Left forelimb (tissue), 1 donor: ENCODE measurements around the gene FAM78A.

Source experiments
- DNase-seq: peaks from one replicate; pipeline ENCODE4 v3.0.0-alpha.2; 2018; ENCODE audit warnings: low spot score

Gene FAM78A

DNA sequence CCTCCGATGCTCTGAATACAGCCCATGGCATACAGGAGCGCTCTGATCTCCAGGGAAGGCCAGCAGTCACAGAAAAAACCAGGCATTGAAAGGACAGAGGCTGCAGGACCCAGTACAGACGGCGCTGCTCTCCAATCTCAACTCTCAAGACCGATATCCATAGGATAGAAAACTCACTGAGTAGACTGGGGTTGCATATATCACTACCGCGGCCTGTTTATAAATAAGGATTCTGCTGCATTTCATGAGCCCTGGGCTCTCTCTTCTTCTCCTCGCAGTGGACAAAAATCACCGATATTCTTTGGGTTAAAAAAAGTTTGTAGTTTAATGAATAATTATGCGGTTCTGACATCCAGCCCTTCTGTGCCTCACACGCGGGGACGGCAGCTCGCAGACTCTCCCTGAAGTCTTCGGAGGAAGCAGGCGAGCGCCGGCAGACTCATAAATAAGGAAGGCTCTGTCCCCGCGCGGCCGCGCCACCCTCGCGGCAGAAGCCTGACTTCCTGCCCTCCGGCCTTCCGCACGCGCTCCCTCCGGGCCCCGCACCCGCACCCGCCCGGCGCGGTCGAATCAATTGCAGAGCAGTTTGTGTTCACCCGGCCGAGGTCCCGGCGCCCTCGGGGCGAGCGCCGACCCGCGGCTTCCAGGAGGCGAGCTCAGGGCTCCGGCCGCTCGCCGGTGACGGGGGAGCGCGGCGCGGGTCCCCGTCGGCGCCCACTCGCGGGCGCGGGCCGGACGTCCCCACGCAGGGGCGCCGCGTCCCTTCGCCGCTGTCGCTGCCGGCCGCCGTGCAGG, at the start of gene FAM78A:
Gene FAM78A (minus strand): TSS at position 417 of the 795 bp plus-strand sequence. CDS start 331 bp downstream, at position 86.
- no peak for DNase-seq

DNA sequence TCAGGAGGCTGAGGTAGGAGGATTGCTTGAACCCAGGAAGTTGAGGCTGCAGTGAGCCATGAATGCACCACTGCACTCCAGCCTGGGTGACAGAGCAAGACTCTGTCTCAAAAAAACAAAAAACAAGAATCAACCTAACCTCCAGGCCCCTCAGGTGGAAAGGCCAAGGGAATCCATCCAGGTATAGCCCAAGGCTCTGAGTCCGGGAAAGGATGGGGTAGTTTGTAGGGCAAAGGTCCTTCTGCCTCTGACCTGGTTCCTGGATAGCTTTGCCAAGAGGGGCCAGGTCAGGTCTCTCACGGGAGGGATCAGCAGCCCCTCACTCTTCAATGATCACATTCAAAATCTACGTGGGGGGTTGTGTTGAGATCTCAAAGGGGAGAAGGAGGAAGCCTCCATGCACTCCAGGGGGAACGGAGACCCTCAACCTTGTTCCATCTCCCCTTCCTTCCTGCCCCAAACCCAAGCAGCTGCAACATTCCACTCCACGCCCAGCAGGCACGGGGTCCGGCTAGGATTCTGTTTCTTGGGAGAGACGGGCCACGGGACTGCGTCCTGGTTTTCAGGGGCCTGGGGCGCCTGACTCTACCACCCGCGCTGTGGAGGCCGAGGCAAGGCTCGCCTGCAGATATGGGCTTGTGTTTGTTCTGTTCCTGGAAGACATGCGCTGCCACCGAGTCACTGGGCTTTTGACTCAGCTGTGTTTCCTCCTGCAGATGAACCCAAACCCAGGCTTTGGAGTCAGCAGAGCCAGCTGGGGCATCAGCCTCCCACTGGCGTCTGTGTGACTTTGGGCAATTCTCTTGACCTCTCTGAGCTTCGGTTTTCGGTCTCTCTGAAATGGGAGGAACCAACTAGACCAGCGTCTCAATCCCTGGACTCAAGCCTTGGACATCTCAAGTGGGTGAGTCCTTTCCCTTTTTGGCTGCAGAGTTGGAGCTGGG, 48.7 kb upstream of the FAM78A start:
- DNase-seq: no peak

DNA sequence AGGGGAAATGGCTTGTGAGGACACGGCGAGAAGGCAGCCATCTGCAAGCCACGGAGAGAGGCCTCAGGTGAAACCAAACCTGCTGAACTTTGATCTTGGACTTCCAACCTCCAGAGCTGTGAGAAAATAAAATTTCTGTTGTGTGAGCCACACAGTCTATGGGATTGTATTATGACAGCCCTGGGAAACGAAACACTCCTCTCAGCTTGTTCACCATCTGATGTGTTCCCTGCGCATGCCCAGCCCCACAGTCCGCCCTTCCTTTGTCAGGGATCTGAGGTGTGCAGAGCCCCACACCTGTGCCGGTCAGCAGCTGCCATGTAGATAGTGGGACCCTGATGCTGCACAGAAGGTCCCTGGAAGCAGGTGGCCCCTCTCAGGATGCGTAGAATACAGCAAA, 47.3 kb upstream of the FAM78A start:
- no peak for DNase-seq

GRCh38 chr9:131320031-131320685, 43.8 kb upstream of the FAM78A start:
- peak; percentile 76 for DNase-seq

GRCh38 chr9:131319486-131319885, 43.2 kb upstream of the FAM78A start:
- DNase-seq: peak; percentile 88

DNA sequence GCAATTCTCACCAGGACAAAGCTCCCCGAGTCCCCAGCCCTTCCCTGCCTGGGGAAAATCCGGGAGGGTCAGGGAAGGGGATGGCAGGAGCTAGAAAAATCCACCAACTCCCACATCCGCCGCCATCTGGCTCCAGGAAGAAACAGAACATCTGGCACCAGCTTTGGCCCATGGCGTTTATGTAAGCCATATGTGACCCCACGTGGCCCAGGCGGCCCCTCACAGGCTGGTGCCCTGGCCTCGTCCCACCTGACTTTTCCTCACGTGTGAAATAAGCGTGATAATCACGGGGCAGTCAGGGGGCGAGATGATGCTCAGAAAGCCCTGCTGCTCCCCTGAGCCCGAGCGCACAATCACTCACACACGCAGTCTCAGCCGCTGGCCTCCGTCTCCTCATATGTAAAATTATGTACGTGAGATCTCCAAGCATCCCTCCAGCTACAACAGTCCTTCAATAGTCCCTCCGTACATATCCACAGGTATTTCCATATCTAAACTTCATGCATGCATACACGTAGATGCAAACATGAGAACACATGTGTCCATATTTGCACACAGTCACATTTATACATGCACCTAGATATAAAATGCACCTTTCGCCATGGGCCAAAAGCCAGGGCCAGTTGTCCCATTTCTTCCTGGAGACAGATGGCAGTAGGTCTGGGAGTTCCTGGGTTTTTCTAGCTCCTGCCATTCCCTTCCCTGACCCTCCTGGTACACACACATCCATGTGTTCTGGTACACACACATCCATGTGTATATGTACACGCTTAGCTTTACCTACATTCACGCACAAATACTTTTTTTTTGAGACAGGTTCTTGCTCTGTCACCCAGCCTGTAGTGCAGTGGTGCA, 42.1 kb upstream of the FAM78A start:
- no peak for DNase-seq

- DNase-seq: no peak
Observed at GRCh38 chr9:131312822-131313770, 36.8 kb upstream of the FAM78A start.

GRCh38 chr9:131312246-131312645, 35.9 kb upstream of the FAM78A start:
- DNase-seq: no peak

- no peak for DNase-seq
Observed at GRCh38 chr9:131310833-131311554, 34.7 kb upstream of the FAM78A start.

GRCh38 chr9:131309530-131310276, 33.4 kb upstream of the FAM78A start:
- DNase-seq: no peak

DNA sequence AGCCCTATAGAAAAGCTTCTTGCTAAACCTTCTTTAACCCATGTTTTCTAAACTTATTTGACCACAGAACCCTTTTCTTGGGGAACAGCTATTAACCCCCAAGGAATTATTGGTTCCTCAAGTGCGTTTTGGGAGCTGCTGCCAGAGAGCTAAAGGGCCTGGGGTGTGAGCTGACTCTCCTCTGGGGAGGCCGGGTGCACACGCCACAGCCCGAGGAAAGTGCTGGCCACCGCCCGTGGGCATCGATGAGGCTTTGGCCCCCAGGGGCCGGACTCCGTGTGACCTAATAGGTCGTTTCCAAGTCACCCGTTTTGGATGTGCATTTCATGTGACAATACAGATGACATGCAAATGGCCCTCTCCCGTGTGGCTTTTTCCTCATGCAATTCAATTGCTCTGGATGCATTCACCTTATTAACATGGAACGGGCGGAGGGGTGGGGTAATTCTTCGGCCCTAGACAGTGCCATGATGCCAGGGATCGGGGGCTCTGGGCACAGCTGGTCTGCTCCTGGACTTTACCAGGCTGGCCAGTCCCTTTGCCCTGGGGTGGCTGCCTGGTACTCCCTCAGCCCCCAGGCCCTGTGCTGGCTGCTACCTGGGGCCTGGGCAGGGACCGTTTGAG, 32.7 kb upstream of the FAM78A start:
- DNase-seq: no peak

DNA sequence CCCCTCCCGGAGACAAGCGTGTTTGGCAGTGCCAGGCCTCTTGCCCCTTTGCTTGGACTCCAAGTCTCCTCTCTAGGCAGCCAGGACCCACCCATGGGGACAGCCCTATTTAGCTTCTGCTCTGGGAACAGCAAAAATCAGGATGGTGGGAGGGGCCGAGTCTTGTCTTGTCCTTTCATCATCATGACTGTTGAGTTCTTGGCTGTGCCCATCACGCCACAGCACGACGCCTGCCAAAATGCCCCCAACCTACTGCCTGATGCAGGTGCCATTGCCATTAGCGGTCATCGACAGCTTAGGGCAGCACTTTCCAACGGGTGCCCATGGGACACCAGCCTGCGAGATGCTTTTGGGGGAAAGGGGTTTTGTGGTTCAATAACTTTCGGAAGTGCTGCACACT, 32.1 kb upstream of the FAM78A start:
- DNase-seq: no peak

DNA sequence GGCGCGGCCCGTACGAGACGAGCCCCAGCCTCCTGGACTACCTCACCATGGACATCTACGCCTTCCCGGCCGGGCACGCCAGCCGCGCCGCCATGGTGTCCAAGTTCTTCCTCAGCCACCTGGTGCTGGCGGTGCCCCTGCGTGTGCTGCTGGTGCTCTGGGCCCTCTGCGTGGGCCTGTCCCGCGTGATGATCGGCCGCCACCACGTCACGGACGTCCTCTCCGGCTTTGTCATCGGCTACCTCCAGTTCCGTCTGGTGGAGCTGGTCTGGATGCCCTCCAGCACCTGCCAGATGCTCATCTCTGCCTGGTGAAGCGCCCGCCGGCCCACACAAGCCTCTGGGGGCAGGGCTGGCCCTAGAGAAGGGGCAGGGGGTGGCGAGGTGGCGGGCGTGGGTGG, 31.7 kb upstream of the FAM78A start:
- no peak for DNase-seq

GRCh38 chr9:131306397-131307004, 30.2 kb upstream of the FAM78A start:
- no peak for DNase-seq

GRCh38 chr9:131304676-131305355, 28.5 kb upstream of the FAM78A start:
- no peak for DNase-seq

DNA sequence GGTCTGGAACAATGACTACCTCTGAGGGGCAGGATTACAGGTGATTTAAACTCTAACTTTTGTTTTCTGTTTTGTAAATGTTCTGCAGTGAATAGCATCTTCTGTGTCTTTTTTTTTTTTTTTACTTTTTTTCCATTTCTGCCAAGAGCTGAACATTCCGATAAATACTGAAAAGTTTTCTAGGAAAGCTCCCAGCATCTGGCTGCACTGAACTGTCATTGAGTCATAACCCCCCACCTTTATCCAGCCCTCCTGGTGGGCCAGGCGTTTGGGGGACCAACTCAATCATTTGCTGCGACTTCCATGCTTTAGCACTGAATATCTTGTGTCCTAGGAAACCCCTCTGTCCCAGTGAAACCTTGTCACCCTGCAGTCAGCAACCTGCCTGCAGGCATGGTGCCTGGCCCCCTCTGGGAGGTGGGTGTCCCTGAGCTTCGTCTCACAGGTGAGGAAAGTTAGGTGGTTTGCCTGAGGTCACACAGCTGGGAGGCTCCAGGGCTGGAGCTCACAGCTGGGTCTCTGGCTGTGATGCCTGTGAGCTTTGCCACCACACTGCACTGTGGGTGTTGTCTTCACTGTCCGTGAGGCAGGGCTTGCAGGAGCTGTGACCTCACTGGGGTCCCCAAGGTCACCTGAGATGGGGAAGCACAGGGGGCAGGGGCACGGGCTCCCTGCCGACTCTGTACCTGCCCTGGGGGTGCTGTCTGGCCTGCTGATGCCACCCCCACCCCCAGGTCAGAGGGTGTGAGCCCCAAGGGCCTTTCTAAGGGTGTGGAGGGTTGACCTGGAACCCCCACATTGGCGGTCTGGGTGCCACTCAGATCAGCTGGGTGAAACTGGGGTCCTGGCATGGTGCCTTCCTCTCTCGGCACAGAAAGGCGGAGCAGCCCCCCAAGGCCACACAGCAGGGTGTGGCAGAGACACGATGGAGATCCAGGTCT, 27.3 kb upstream of the FAM78A start:
- no peak for DNase-seq
